Panc1 (cell line): ENCODE results near the gene MAP4K4. TPM values are rescaled to one million over a fixed set of nuclear protein-coding genes. Genes with fewer than 3 reads are reported as not detected.

Source experiments
- ATAC-seq: fragments of 200-7000 bp; cut with Tn5 transposase; 2 replicates; pipeline ENCODE4 v1.9.1; 2020; ENCODE audit warnings: mild to moderate bottlenecking, moderate library complexity
- BruUV-seq: library from RNA; stranded (reverse); fragments of 400-500 nt; replicated peaks from 2 replicates; lab custom pipeline; 2021; lab: Mats Ljungman, UMichigan
- CTCF ChIA-PET: fragments of 300-600 bp; sonication (Branson Sonifier 250); formaldehyde crosslinking; loops from one replicate; lab custom pipeline; 2022; ENCODE audit warnings: antibody characterized with exemption; lab: Charles Lee
- POLR2A ChIA-PET: fragments of 300-600 bp; sonication (Branson Sonifier 250); formaldehyde crosslinking; loops from one replicate; lab custom pipeline; 2022; ENCODE audit warnings: antibody characterized with exemption; lab: Charles Lee
- DNase-seq: peaks from one replicate; pipeline ENCODE4 v3.0.0-alpha.2; 2010; ENCODE audit warnings: low read depth, low spot score
- H3K27ac ChIP-seq: 2 replicates; pipeline ENCODE4 v1.5.1; 2011; ENCODE audit warnings: mild to moderate bottlenecking, low read length, inconsistent platforms
- H3K27me3 ChIP-seq: fragments of 200-500 bp; sonication (Bioruptor generic); 2 replicates; pipeline ENCODE4 v1.6.0; 2014; ENCODE audit warnings: low read length, inconsistent platforms; ENCODE audit not compliant: control insufficient read depth, insufficient read depth
- H3K36me3 ChIP-seq: fragments of 200-500 bp; sonication (Bioruptor generic); 2 replicates; pipeline ENCODE4 v1.5.1; 2014; ENCODE audit warnings: inconsistent platforms, mild to moderate bottlenecking, low read length, moderate library complexity; ENCODE audit not compliant: control insufficient read depth, insufficient read depth
- H3K4me1 ChIP-seq: 2 replicates; pipeline ENCODE4 v1.5.1; 2011; ENCODE audit warnings: inconsistent platforms, mild to moderate bottlenecking, low read length, moderate library complexity; ENCODE audit not compliant: control insufficient read depth, insufficient read depth
- H3K4me3 ChIP-seq, 2 experiments: 2 replicates each; pipeline ENCODE4 v1.5.1; 2011 to 2012; ENCODE audit warnings: low read depth in 2 of 2, low read length in 2 of 2, mild to moderate bottlenecking in 2 of 2, inconsistent platforms in 1 of 2, moderate library complexity in 1 of 2
- H3K9me3 ChIP-seq: fragments of 200-500 bp; sonication (Bioruptor generic); 2 replicates; pipeline ENCODE4 v1.5.1; 2014; ENCODE audit warnings: low read depth, mild to moderate bottlenecking, inconsistent platforms, low read length, moderate library complexity; ENCODE audit not compliant: control insufficient read depth, insufficient read depth
- CTCF ChIP-seq: fragments of 450-650 bp; IDR thresholded peaks from 2 replicates; pipeline ENCODE4 v1.5.1; 2017; ENCODE audit warnings: mild to moderate bottlenecking
- POLR2AphosphoS5 ChIP-seq: IDR thresholded peaks from 2 replicates; pipeline ENCODE4 v1.6.1; 2012; ENCODE audit warnings: mild to moderate bottlenecking, low read depth, low read length, moderate library complexity
- REST ChIP-seq, 2 experiments: IDR thresholded peaks; 2 replicates each; pipeline ENCODE4 v1.6.1; 2011 to 2012; ENCODE audit warnings: low read depth in 2 of 2, control low read depth in 1 of 2, low read length in 1 of 2, mild to moderate bottlenecking in 1 of 2, moderate library complexity in 1 of 2; ENCODE audit not compliant: insufficient read depth in 1 of 2
- SIN3A ChIP-seq: IDR thresholded peaks from 2 replicates; pipeline ENCODE4 v1.6.1; 2012; ENCODE audit warnings: low read depth, mild to moderate bottlenecking, low read length, moderate library complexity, borderline replicate concordance; ENCODE audit not compliant: insufficient read depth
- TCF7L2 ChIP-seq: IDR thresholded peaks from 2 replicates; pipeline ENCODE4 v1.6.1; 2011; ENCODE audit warnings: mild to moderate bottlenecking, low read depth, low read length, inconsistent platforms
- in situ Hi-C: cut with HindIII; loops from 2 replicates; pipeline ENCODE4 v1.10.0; 2016; ENCODE audit warnings: low sequenced_read_pairs, low pct_unique_long_range_greater_than_20kb
- intact Hi-C: fragments of 100-400 bp; cut with micrococcal nuclease; formaldehyde crosslinking; loops from one replicate; pipeline ENCODE4 v1.10.0; 2022; ENCODE audit not compliant: unreplicated experiment
- total RNA-seq: library from RNA; stranded (reverse); gene quantifications from one replicate; pipeline ENCODE4 v1.2.1, GENCODE V29; 2021; ENCODE audit not compliant: unreplicated experiment

Gene MAP4K4
- total RNA-seq, 1 experiment from 2014 or later = 68.5 TPM

- intact Hi-C loops (no loop called here), in situ Hi-C loops (no loop called here)
- CTCF ChIA-PET = no interaction called here
- no peaks in the 10 kb centered on the region for H3K4me1 ChIP-seq
- no TSS peak for BruUV-seq
- no peaks in the 10 kb centered on the region for H3K36me3 ChIP-seq
- no peaks in the 10 kb centered on the region for H3K9me3 ChIP-seq
- no peak for DNase-seq
- no peak for TF ChIP-seq REST (IDR thresholded peaks at IDR 0.05; ENCODE audit: insufficient read depth in 1 of 2, low read depth in 2 of 2, low read length in 1 of 2)
- no peak for TF ChIP-seq SIN3A
- no peak for TF ChIP-seq CTCF
- TF ChIP-seq POLR2AphosphoS5 = no peak
- TF ChIP-seq TCF7L2 = no peak
- H3K27me3 ChIP-seq = no peaks in the 10 kb centered on the region
- H3K27ac ChIP-seq = no peak overlapping the region
- ATAC-seq = no peak
- POLR2A ChIA-PET = no interaction called here
- no peak overlapping the region for H3K4me3 ChIP-seq
Observed at GRCh38 chr2:101854877-101855276, 157.4 kb downstream of the MAP4K4 start.

- DNase-seq = no peak
- Histone ChIP-seq H3K4me3 (no peak overlapping the region), H3K27me3 (no peaks in the 10 kb centered on the region), H3K36me3 (no peaks in the 10 kb centered on the region), H3K4me1 (no peaks in the 10 kb centered on the region), H3K9me3 (no peaks in the 10 kb centered on the region), H3K27ac (no peak overlapping the region)
- POLR2A ChIA-PET = no interaction called here
- CTCF ChIA-PET = no interaction called here
- no TSS peak for BruUV-seq
- in situ Hi-C loops (no loop called here), intact Hi-C loops (no loop called here)
- TF ChIP-seq SIN3A (no peak), CTCF (no peak), TCF7L2 (no peak), POLR2AphosphoS5 (no peak), REST (IDR thresholded peaks at IDR 0.05; ENCODE audit: insufficient read depth in 1 of 2, low read depth in 2 of 2, low read length in 1 of 2) (no peak)
- no peak for ATAC-seq
Observed at GRCh38 chr2:101855776-101856175, 158.3 kb downstream of the MAP4K4 start.
